Measurements from ENCODE around the gene MAML2. TPM values are rescaled to one million over a fixed set of nuclear protein-coding genes. Genes with fewer than 3 reads are reported as not detected.

MAML2 gene
- polyA plus RNA-seq, 3 donors, result 0.57 to 7.6 (median 1.2) TPM

GRCh38 chr11:96265972-96266371 lies 77.0 kb downstream of the MAML2 start:
- Mint-ChIP-seq H3K36me3 (peaks cover 5 to 7% of the 10 kb centered on the region in 2 donors), H3K9me3 (peaks cover 0 to 5% (median 0%) of the 10 kb centered on the region in 7 donors), H3K27me3 (ENCODE audit: low read depth in 3 of 3) (peaks cover 0 to 2% (median 0%) of the 10 kb centered on the region in 3 donors), H3K27ac (peak overlapping the region; percentile 26 to 96 (median 84)), H3K4me1 (peaks cover 63% of the 10 kb centered on the region), H3K4me3 (no peak overlapping the region)
- Histone ChIP-seq H3K9me3 (replicated peaks in 1 of 2; ENCODE audit: control insufficient read depth in 1 of 2, insufficient read depth in 1 of 2, low read length in 2 of 2) (no peaks in the 10 kb centered on the region), H3K27ac (ENCODE audit: low read depth in 1 of 2, low read length in 2 of 2) (peak overlapping the region in 1 of 2 donors; percentile 85), H3K4me2 (replicated peaks; ENCODE audit: extremely low read depth, low read length, poor library complexity, severe bottlenecking) (no peak overlapping the region), H3K27me3 (ENCODE audit: control insufficient read depth in 2 of 2, insufficient read depth in 2 of 2, low read length in 2 of 2) (no peaks in the 10 kb centered on the region), H3K36me3 (replicated peaks in 1 of 2; ENCODE audit: control insufficient read depth in 1 of 2, insufficient read depth in 2 of 2, low read length in 2 of 2) (no peaks in the 10 kb centered on the region), H3K4me3 (replicated peaks in 1 of 3; ENCODE audit: low read depth in 2 of 3, low read length in 3 of 3) (no peak overlapping the region), H3K4me1 (ENCODE audit: control insufficient read depth in 1 of 2, insufficient read depth in 2 of 2, low read length in 2 of 2) (peaks cover 51 to 61% of the 10 kb centered on the region in 2 donors), H2AFZ (ENCODE audit: insufficient read depth, low read depth, low read length, poor library complexity, severe bottlenecking) (no peak overlapping the region), H3K79me2 (ENCODE audit: insufficient read depth, low read length) (no peaks in the 10 kb centered on the region), H3K9ac (ENCODE audit: insufficient read depth, low read length, poor library complexity, severe bottlenecking) (no peak overlapping the region), H4K20me1 (ENCODE audit: insufficient read depth, low read length) (no peaks in the 10 kb centered on the region)
- 40% methylated on average over 3 of the region's 9 CpGs for WGBS (ENCODE audit: insufficient coverage)
- intact Hi-C loops (cut with micrococcal nuclease), result loop anchor here (5.0 to 10.0 kb wide), 3 partner anchors 36 to 69 kb away; no protein-coding TSS in a partner anchor
- no peak for DNase-seq
- no peak for TF ChIP-seq CTCF (IDR thresholded peaks at IDR 0.05)

- H3K79me2 ChIP-seq (ENCODE audit: insufficient read depth, low read length), result no peaks in the 10 kb centered on the region
- Mint-ChIP-seq H3K36me3 (peaks cover 0 to 2% of the 10 kb centered on the region in 2 donors), H3K27ac (peak overlapping the region; percentile 84 to 96 (median 92)), H3K27me3 (ENCODE audit: low read depth in 3 of 3) (peaks cover 0 to 2% (median 0%) of the 10 kb centered on the region in 3 donors), H3K4me3 (peak overlapping the region in 1 of 2 donors; percentile 39), H3K4me1 (peaks cover 67% of the 10 kb centered on the region), H3K9me3 (peaks cover 0 to 5% (median 0%) of the 10 kb centered on the region in 7 donors)
- H3K4me1 ChIP-seq (ENCODE audit: control insufficient read depth in 1 of 2, insufficient read depth in 2 of 2, low read length in 2 of 2), result peaks cover 51 to 64% of the 10 kb centered on the region in 2 donors
- DNase-seq, result peak; percentile 28 to 55 (median 46)
- H3K4me3 ChIP-seq (replicated peaks in 1 of 3; ENCODE audit: low read depth in 2 of 3, low read length in 3 of 3), result peak overlapping the region in 1 of 3 experiments; percentile 5
- H3K9ac ChIP-seq (ENCODE audit: insufficient read depth, low read length, poor library complexity, severe bottlenecking), result no peak overlapping the region
- H3K27me3 ChIP-seq (ENCODE audit: control insufficient read depth in 2 of 2, insufficient read depth in 2 of 2, low read length in 2 of 2), result no peaks in the 10 kb centered on the region
- H2AFZ ChIP-seq (ENCODE audit: insufficient read depth, low read depth, low read length, poor library complexity, severe bottlenecking), result no peak overlapping the region
- TF ChIP-seq CTCF (IDR thresholded peaks at IDR 0.05), result no peak
- intact Hi-C loops (cut with micrococcal nuclease), result loop anchor here (5.0 to 10.0 kb wide), 3 partner anchors 37 to 70 kb away; no protein-coding TSS in a partner anchor
- H3K4me2 ChIP-seq (replicated peaks; ENCODE audit: extremely low read depth, low read length, poor library complexity, severe bottlenecking), result peak overlapping the region; percentile 6
- H3K36me3 ChIP-seq (replicated peaks in 1 of 2; ENCODE audit: control insufficient read depth in 1 of 2, insufficient read depth in 2 of 2, low read length in 2 of 2), result no peaks in the 10 kb centered on the region
- H3K9me3 ChIP-seq (replicated peaks in 1 of 2; ENCODE audit: control insufficient read depth in 1 of 2, insufficient read depth in 1 of 2, low read length in 2 of 2), result no peaks in the 10 kb centered on the region
- no peaks in the 10 kb centered on the region for H4K20me1 ChIP-seq (ENCODE audit: insufficient read depth, low read length)
- H3K27ac ChIP-seq (ENCODE audit: low read depth in 1 of 2, low read length in 2 of 2), result peak overlapping the region; percentile 59 to 85
- 92% methylated on average over 4 of the region's 8 CpGs for WGBS (ENCODE audit: insufficient coverage)
Measured at GRCh38 chr11:96265220-96265737, 77.7 kb downstream of the MAML2 start.
